Measurements from ENCODE around the gene TRIO.

Gene TRIO

GRCh38 chr5:14250748-14251701 lies 107.9 kb downstream of the TRIO start:
- DNase-seq: no peak

- DNase-seq: no peak
These were observed 108.6 kb downstream of the TRIO start for GRCh38 chr5:14251733-14252132.

DNA sequence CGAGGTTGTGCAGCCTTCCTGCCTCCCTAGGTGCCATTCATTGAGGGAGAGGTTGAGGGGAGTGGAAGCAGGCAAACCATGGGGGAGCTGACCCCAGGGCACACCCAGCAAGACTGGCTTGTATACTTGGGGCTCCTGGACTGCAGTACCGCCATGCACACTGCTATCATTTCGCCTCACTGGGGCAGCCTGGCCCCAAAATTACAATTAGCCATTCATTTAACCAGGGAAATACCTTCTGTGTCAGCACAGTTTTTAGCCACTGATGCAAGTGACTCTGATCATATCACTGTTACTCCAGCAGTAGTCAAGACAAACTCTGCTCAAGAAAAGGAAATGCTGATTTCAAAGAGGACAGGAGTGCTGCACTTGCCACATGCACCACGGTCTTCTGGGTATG lies 109.7 kb downstream of the TRIO start:
- no peak for DNase-seq

GRCh38 chr5:14254686-14255085 lies 111.5 kb downstream of the TRIO start:
- no peak for DNase-seq

DNA sequence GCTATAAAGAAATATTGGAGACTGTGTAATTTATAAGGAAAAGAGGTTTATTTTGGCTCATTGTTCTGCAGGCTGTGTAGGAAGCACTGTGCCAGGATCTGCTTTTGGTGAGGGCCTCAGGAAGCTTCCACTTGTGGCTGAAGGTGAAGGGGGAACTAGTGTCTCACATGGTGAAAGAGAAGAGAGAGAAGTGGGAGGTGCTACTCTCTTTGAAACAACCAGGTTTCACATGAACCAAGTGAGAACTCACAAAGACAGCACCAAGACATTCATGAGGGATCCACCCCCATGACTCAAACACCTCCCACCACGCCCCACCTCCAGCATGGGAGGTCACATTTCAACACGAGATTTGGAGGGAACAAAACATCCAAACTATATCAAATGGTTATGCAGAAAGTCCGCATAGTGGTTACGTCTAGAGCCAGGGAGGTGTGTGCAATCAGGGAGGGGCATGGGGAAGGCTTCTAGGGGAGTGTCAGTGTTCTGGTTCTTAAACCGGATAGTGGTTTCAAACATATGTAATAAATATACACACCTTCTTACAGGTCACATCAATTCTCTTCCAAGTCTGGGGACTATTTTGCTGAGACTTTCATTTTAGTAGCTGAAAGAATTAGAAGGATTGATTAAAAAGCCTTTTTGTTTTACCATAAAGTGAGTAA lies 113.0 kb downstream of the TRIO start:
- DNase-seq: no peak

DNA sequence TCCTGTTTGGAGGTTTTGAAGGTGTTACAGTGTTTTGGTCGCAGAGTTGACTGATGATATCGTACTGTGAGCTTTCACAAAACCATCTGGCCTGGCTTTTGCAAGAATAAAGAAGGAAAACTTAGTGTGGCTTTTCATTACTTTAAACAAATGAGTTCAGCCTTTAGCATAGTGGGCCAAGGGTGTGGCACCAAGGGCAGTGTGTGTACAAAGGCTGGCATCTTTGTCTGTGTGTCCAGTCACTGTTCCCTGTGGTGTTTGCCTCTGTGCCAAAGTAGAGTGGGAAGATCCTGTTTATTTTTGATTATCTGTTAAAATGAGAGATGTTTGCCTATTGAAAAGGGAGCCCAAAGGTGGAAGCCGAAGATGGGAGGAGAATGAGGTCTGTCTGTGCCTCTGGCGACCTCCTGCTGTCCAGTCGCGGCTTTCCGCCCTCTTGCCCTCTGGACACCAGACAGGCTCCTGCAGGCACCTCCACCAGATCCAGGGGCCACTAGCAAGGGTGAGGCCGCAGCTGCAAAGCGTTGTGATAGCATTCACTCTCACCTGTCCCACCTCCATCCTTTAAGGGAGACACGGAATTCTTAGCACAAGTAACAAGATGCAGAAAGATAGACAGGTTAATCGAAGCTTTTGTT lies 113.7 kb downstream of the TRIO start:
- peak; percentile 61 for DNase-seq

GRCh38 chr5:14257995-14258403 lies 114.9 kb downstream of the TRIO start:
- no peak for DNase-seq

DNA sequence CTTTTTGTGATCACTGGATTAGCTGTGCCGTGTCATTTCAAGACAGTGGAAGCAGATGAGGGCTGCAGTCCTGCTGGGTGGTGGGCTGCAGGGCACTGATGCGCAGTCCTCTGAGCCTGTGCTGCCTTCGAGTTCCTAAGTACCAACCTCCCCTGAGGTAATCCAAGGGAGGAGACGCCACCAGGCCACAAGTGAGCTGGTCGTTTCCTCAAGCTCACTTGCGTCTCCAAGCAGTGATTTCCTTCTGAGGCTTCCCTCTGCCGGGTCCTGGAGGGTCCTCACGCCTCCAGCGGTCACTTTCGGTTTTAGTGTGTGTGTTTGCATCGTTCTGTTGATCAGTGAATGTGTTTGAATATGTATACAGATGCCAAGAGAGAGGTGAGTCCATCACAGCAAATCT lies 115.7 kb downstream of the TRIO start:
- no peak for DNase-seq

- DNase-seq: no peak
These were observed 117.5 kb downstream of the TRIO start for GRCh38 chr5:14260637-14261036.

GRCh38 chr5:14261235-14261634 lies 118.1 kb downstream of the TRIO start:
- no peak for DNase-seq

DNA sequence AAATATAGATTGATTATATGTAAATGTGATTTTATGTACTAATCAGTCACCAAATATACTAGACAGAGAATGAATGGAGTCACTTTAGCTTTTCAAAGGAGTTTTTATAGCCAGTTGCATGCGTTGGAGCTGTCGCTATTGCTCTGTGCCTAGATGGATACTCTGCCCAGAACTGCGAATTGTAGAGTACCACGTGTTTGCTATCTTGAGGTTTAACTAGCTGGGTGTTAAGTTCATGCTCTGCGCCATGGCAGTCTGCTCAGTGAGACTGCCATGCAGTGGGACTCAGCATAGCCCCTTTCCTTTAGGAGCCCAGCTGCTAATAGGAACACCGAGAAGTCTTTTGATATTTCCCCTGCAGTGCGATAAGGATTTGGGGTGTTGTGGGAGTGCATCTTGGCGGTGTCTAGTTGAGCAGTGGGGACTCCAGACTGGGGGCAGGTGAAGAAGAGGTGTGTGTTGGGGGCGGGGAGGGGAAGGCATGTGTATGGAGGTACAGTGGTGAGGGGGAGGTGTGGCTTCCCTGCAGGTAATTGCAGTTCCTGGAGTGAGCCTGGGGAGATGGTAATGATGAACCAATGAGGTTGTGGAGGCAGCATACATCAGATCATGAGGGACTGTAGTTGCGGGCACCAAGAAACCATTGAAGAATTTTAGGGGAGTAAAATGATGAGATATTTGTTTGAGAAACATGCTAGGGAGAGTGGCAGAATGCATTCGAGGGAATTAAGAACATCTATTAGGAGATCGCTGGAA lies 118.9 kb downstream of the TRIO start:
- DNase-seq: no peak

GRCh38 chr5:14263113-14263512 lies 120.0 kb downstream of the TRIO start:
- no peak for DNase-seq

DNA sequence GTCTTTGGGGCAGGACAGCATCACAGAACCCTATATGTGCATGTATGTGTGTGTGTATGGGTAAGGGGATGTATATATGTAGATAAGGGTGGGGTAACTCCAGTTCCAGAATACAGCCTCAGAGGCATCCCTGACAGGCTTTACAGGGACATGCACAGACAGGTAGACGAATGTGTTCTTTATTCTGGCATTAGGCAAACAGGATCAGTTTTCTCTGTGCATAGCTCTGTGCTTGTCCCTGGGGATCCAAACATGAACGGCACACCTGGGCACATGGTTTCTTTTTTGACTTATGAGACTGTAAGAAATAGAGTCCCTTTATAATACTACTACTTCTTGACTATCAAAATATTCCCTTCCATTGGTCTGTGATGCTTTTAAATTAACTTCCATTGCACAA lies 120.6 kb downstream of the TRIO start:
- no peak for DNase-seq

DNA sequence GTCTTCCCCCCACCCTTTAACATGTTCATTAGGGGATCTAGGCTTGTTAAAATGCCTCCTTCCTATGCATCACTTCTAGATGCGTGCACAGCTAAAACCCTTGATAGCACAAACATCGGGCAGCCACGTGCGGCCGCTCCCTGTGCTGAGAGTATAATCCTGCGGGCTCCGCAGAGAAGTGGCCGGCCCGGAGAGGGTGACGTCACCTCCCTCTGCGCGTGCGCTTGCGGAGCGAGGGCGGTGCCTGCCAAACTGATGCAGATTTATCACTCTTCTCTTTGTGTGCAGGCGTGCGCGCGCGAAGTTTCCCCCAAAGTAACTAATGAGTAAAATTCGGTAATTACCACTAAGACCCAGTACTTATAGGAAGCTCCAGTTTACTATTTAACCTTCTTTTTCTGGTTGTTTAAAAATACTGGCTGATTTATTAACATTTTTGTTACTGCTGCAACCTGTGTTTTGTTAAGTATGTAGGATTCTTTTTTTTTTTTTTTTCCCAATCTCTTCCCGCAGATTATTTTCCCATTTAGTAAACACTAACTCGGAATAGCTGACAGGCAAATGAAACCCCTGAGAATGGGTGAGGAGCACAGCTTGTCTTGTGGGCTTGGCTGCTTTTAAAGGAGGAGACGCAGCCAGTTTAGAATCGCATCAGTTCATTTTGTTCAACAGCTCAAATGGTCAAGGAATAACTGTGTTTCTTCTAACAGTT lies 121.6 kb downstream of the TRIO start:
- peak; percentile 93 for DNase-seq

DNA sequence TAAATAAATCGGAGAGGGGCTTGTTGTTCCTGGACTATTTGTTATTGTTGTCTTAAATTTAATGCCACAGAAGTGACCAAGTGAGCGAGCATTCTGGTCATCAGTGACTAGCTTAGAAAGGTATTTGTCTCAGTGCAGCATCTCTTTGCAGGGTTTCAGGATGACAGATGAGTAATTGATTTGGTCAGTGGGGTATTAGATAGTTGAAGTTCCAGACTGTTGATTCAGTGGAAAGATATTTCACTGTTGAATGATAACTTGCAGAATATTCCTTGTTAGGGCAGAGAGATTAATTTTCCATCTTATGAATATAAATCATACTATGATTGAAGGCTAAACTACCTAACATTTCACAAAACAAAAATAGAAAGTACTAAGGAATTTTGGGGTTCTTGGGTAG lies 122.4 kb downstream of the TRIO start:
- DNase-seq: no peak

GRCh38 chr5:14266171-14266570 lies 123.0 kb downstream of the TRIO start:
- DNase-seq: no peak

DNA sequence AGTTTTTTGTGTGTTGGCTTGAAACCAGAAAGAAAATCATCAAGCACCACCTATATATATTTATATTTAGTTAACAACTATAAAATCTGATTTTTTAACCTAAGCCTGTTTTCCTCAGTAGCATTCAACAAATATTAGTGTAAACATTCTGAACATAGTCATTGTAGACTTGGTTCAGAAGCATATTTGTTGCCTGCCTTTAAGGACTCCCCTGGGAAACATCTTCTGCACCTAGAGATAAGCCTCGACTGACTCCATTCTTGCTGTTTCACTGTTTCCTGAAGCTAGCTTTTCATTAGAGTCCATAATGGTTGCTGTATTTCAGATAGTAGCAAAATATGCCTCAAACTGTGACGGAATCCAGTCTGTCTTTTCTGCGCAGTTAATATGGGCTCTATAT lies 123.5 kb downstream of the TRIO start:
- no peak for DNase-seq

- DNase-seq: no peak
These were observed 124.2 kb downstream of the TRIO start for GRCh38 chr5:14267166-14267838.

DNA sequence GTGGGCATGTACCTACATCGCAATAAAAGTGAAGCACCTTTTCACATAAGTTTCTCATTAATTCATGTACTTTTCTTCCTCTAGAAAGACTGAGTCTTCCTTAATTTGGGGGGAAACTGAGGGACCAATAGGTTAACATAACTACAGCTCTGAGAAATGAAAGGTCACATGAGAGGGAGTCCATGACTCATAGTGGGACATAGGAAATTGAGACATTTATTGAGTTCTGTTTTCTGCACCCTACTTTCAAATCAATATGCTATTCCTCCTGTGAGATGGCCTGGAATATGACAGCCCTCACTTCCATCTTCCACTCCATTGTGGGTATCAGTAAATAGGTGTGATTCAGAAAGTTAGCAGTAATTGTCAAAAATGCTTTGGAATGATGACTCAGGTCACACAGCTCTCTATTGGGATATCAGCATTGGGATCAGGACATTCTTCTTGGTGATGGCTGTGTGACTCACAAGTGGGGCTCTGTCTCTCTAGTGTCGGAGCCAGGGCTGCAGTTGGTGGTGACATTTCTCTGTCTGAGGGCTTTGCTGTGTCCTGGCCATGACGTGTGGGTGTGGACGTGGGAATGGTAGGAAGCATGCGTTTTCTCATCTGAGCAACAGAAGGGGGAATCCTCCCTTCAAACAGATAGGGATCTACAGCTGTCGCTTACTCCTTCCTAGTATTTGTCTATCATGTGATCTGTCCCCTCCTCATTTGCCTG lies 125.0 kb downstream of the TRIO start:
- no peak for DNase-seq

- peak; percentile 30 for DNase-seq
These were observed 125.6 kb downstream of the TRIO start for GRCh38 chr5:14268738-14269137.

DNA sequence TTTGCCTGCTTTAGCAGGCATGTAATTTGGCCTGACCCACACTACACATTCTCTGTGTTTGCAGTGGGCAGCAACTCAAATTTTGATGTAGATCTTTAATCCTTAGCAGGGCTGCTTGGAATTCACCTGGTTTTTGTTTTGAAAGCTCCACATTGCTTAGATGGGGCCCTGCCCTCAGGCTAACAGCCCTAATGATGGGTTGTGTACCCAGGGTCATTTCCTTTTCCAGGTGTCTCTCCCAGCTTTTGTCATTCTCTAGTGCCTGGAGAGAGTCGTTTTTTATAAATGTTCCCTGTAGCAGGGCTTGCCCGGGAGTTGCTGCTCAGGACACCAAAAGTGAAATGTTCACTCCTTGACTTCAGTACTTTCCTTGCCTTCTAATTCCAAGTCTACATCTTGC lies 126.3 kb downstream of the TRIO start:
- peak; percentile 89 for DNase-seq

Data from NCI-H146 (cell line).